PC-3 (cell line): ENCODE results near the gene PVR. TPM values are rescaled to one million over a fixed set of nuclear protein-coding genes. Genes with fewer than 3 reads are reported as not detected.

Source experiments
- ATAC-seq: fragments of 200-7000 bp; cut with Tn5 transposase; 2 replicates; pipeline ENCODE4 v1.9.1; 2020; ENCODE audit warnings: mild to moderate bottlenecking, moderate library complexity
- BruUV-seq: library from RNA; stranded (reverse); fragments of 400-500 nt; replicated peaks from 2 replicates; lab custom pipeline; 2021; lab: Mats Ljungman, UMichigan
- CTCF ChIA-PET: fragments of 300-600 bp; sonication (Branson Sonifier 250); formaldehyde crosslinking; loops from one replicate; lab custom pipeline; 2022; ENCODE audit warnings: antibody characterized with exemption; lab: Charles Lee
- POLR2A ChIA-PET: fragments of 300-600 bp; sonication (Branson Sonifier 250); formaldehyde crosslinking; loops from one replicate; lab custom pipeline; 2022; ENCODE audit warnings: antibody characterized with exemption; ENCODE audit not compliant: unreplicated experiment; lab: Charles Lee
- DNase-seq: peaks from one replicate; pipeline ENCODE4 v3.0.0-alpha.2; 2015
- H2AFZ ChIP-seq: fragments of 300-600 bp; sonication (generic); 2 replicates; pipeline ENCODE4 v1.6.0; 2016; ENCODE audit warnings: antibody characterized with exemption, low read length
- H3F3A ChIP-seq: fragments of 300-600 bp; sonication (generic); one replicate; pipeline ENCODE4 v1.6.0; 2017; ENCODE audit warnings: antibody characterized with exemption, low read length, control low read depth, mild to moderate bottlenecking; ENCODE audit not compliant: unreplicated experiment
- H3K27ac ChIP-seq: fragments of 300-600 bp; sonication (generic); 2 replicates; pipeline ENCODE4 v1.5.1; 2016; ENCODE audit warnings: mild to moderate bottlenecking, low read length
- H3K27me3 ChIP-seq: fragments of 300-600 bp; sonication (generic); 2 replicates; pipeline ENCODE4 v1.6.1; 2016; ENCODE audit warnings: low read length, mixed read lengths
- H3K36me3 ChIP-seq: fragments of 300-600 bp; sonication (generic); 2 replicates; pipeline ENCODE4 v1.6.1; 2016; ENCODE audit warnings: low read depth, mixed run types, low read length, mixed read lengths
- H3K4me1 ChIP-seq: fragments of 300-600 bp; sonication (generic); 2 replicates; pipeline ENCODE4 v1.5.1; 2016; ENCODE audit warnings: low read length; ENCODE audit not compliant: insufficient read depth
- H3K4me2 ChIP-seq: fragments of 300-600 bp; sonication (generic); 2 replicates; pipeline ENCODE4 v1.6.0; 2016; ENCODE audit warnings: low read length
- H3K4me3 ChIP-seq: fragments of 300-600 bp; sonication (generic); 2 replicates; pipeline ENCODE4 v1.5.1; 2016; ENCODE audit warnings: mild to moderate bottlenecking, low read length, mixed read lengths
- H3K79me2 ChIP-seq: fragments of 300-600 bp; sonication (generic); 2 replicates; pipeline ENCODE4 v1.6.1; 2017; ENCODE audit warnings: low read length, mixed read lengths
- H3K9ac ChIP-seq: fragments of 300-600 bp; sonication (generic); 2 replicates; pipeline ENCODE4 v1.6.0; 2016; ENCODE audit warnings: mild to moderate bottlenecking, low read length
- H3K9me2 ChIP-seq: fragments of 300-600 bp; sonication (generic); replicated peaks from 2 replicates; pipeline ENCODE4 v1.6.1; 2016; ENCODE audit warnings: mixed run types, low read length, mixed read lengths
- H3K9me3 ChIP-seq: fragments of 300-600 bp; sonication (generic); 2 replicates; pipeline ENCODE4 v1.6.1; 2016; ENCODE audit warnings: low read length, mixed read lengths
- H4K20me1 ChIP-seq: fragments of 300-600 bp; sonication (generic); 2 replicates; pipeline ENCODE4 v1.6.1; 2016; ENCODE audit warnings: low read length, mixed read lengths
- EZH2 ChIP-seq: fragments of 300-600 bp; sonication (generic); IDR thresholded peaks from one replicate; pipeline ENCODE4 v1.6.1; 2017; ENCODE audit warnings: antibody characterized with exemption, mild to moderate bottlenecking, low read length; ENCODE audit not compliant: unreplicated experiment
- EZH2phosphoT487 ChIP-seq: fragments of 300-600 bp; sonication (generic); IDR thresholded peaks from 2 replicates; pipeline ENCODE4 v1.6.1; 2018; ENCODE audit warnings: mild to moderate bottlenecking, antibody characterized with exemption, low read length, borderline replicate concordance
- intact Hi-C: fragments of 100-400 bp; cut with micrococcal nuclease; formaldehyde crosslinking; loops from 2 replicates; pipeline ENCODE4 v1.9.0; 2023
- total RNA-seq: library from RNA; depleted of rRNA; stranded (reverse); fragments of >200 nt; gene quantifications from 2 replicates; pipeline ENCODE4 v1.2.3, GENCODE V29; 2014
- TF ChIP-seq, protein P1 (sequence below): fragments of 300-600 bp; sonication (generic); conservative IDR thresholded peaks from 2 replicates; pipeline ENCODE4 v1.5.1; 2017; ENCODE audit warnings: antibody characterized with exemption, low read depth, mild to moderate bottlenecking, low read length

The PVR gene
- total RNA-seq, 1 experiment from 2014 or later = 75.3 TPM

DNA sequence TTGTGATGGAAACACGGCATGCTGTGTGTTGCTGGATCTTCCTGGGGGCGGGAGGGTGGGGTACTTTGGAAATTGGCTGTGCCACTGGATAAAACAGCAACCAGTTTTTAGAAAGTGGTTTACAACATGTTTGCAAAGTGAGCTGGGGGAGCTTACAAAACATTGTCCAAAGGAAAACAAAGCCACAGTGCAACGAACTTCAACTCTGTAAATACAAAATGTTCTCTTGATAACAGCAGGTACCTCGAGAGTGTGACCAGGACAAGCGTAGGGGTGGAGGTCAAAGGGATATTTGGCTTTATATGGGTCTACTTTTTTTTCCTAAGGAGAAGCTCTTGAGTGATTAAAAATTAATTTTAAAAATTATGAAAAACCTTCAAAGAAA, 27.9 kb upstream of the PVR start:
- H3F3A ChIP-seq = no peaks in the 10 kb centered on the region
- no peaks in the 10 kb centered on the region for H3K79me2 ChIP-seq
- no peaks in the 10 kb centered on the region for H3K4me1 ChIP-seq
- BruUV-seq = no TSS peak
- ChIA-PET POLR2A (no interaction called here), CTCF (interaction anchor here (0.6 kb wide), 1 partner anchor 108 kb away, joined by 9 read pairs; no protein-coding TSS in a partner anchor)
- TF ChIP-seq EZH2 (no peak), EZH2phosphoT487 (no peak)
- TF ChIP-seq, protein P1, sequence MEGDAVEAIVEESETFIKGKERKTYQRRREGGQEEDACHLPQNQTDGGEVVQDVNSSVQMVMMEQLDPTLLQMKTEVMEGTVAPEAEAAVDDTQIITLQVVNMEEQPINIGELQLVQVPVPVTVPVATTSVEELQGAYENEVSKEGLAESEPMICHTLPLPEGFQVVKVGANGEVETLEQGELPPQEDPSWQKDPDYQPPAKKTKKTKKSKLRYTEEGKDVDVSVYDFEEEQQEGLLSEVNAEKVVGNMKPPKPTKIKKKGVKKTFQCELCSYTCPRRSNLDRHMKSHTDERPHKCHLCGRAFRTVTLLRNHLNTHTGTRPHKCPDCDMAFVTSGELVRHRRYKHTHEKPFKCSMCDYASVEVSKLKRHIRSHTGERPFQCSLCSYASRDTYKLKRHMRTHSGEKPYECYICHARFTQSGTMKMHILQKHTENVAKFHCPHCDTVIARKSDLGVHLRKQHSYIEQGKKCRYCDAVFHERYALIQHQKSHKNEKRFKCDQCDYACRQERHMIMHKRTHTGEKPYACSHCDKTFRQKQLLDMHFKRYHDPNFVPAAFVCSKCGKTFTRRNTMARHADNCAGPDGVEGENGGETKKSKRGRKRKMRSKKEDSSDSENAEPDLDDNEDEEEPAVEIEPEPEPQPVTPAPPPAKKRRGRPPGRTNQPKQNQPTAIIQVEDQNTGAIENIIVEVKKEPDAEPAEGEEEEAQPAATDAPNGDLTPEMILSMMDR = no peak
- no peak overlapping the region for H3K4me3 ChIP-seq
- H2AFZ ChIP-seq = no peak overlapping the region
- H3K9ac ChIP-seq = no peak overlapping the region
- H3K4me2 ChIP-seq = no peak overlapping the region
- intact Hi-C loops = no loop called here
- no peaks in the 10 kb centered on the region for H4K20me1 ChIP-seq
- no peaks in the 10 kb centered on the region for H3K36me3 ChIP-seq
- H3K27ac ChIP-seq = no peak overlapping the region
- no peaks in the 10 kb centered on the region for H3K27me3 ChIP-seq
- no peaks in the 10 kb centered on the region for H3K9me3 ChIP-seq
- DNase-seq (no peak), ATAC-seq (no peak)
- no peaks in the 10 kb centered on the region for H3K9me2 ChIP-seq

DNA sequence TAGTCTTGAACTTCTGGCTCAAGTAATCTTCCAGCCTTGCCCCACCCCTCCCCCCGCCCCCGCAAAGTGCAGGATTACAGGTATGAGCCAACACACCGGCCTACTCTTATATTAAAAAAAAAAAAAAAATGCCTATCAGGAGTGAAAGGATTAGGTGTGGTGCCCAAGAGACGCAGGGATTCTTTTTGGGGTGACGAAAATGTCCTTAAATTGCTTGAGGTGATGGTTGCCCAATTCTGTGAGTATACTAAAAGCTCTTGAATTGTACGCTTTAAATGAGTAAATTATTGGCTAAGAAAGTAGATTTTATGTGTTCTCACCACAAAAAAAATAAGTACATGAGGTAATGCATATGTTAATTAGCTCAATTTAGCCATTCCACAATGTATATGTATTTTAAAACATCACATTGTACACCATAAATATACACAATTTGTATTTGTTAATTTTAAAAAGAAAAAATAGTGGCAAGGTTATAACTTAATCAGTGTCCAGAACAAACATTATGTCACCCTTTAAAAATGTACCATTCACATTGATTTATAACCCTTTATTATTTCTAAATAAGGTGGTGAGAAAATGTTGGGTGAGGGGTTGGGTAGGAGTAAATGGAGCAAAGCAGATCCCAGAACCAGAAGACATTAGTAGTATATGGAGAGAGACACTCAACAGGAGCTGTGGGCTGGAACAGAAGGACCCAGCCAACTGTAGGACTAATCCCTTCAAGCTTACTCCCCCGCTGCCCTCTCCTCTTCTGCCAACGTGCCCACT, 26.4 kb upstream of the PVR start:
- DNase-seq = no peak
- ChIA-PET CTCF (no interaction called here), POLR2A (no interaction called here)
- no peak overlapping the region for H3K4me2 ChIP-seq
- no peaks in the 10 kb centered on the region for H3K9me3 ChIP-seq
- no peak overlapping the region for H2AFZ ChIP-seq
- no peaks in the 10 kb centered on the region for H3K9me2 ChIP-seq
- ATAC-seq = no peak
- H3K79me2 ChIP-seq = no peaks in the 10 kb centered on the region
- intact Hi-C loops = no loop called here
- H4K20me1 ChIP-seq = no peaks in the 10 kb centered on the region
- H3F3A ChIP-seq = no peaks in the 10 kb centered on the region
- no peak overlapping the region for H3K27ac ChIP-seq
- H3K27me3 ChIP-seq = no peaks in the 10 kb centered on the region
- no TSS peak for BruUV-seq
- H3K36me3 ChIP-seq = no peaks in the 10 kb centered on the region
- H3K4me1 ChIP-seq = no peaks in the 10 kb centered on the region
- no peak overlapping the region for H3K9ac ChIP-seq
- TF ChIP-seq EZH2 (no peak), EZH2phosphoT487 (no peak)
- TF ChIP-seq, protein P1 = no peak
- H3K4me3 ChIP-seq = no peak overlapping the region
